GM18508 (cell line): ENCODE measurements around the gene SYTL1.

Source experiments
- ATAC-seq: cut with Tn5 transposase; IDR thresholded peaks from one replicate; pipeline ENCODE4 v1.9.1; 2021; ENCODE audit warnings: moderate number of reproducible peaks; ENCODE audit not compliant: insufficient read depth, unreplicated experiment

The SYTL1 gene

DNA sequence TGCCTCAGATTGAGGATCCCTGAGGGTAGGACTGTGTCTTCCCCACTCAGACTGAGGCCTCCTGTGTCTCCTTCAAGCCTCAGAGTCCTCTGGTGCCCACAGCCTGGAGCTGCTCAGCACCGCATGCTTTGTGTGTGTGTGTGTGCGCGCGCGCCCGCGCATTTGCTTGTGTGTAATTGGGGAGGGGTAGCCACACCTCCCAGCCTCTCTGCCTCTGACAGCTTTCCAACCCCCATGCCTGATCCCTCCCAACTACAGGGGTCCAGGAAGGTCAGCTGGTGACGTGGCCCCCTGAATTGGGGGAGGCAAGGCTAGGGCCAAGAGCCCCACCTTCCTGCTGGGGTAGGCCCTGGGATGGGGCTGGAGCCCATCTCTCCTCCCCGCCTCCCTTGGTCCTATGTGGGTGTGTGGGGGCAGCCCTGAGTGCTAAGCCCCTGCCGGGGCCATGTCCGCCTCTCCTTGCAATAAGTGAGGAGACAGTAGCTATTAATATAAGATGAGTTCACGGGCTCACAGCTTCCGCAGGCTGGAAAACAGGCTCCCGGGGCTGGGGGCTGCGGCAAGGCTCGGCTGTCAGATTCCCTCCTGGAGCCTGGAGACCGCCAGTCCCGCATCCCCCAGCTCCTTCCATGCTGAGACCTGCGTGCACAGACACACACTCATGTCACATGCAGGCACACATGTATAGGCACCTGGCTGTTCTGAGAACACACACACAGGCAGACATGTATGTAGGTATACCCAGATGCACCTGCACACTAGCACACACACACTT, 57.6 kb downstream of the SYTL1 start:
- ATAC-seq: no peak

DNA sequence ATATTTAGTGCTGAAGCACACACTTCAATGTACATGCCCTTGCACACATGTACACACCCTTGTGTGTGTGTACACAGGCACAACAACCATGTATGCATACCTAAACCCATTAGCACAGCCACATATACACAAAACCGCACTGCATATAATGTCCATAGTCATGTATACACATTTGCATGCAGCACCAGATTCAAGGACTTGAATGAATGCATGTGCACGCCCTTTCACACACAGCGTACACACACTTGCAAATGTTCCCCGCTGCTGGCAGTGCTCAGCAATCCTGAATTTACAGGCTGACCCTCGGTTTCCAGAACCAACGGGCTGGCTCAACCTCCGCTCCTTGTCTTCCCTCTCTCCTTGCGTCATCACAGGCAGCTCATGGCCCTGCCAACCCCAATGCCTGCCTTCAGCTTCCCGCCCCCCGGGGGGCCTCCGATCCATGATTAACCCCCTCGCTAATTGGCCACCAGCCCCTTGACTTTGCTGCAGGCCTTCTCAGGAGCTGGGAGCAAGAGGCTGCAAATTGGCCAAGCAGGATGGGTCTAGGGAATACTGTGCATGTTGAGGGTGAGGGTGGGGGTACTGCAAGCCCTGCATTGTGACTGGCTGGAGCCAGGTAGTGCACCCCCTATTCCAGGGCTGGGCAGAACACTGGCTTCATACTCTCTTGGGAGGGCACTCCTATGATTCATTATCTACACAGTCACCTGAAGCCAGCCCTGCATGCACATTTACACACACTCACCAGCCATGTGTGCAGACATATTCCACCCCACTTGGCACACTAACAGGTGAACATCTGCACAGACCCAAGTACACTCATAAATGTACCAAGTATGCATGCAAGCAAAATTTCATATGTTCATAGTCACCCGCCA, 58.5 kb downstream of the SYTL1 start:
- no peak for ATAC-seq

DNA sequence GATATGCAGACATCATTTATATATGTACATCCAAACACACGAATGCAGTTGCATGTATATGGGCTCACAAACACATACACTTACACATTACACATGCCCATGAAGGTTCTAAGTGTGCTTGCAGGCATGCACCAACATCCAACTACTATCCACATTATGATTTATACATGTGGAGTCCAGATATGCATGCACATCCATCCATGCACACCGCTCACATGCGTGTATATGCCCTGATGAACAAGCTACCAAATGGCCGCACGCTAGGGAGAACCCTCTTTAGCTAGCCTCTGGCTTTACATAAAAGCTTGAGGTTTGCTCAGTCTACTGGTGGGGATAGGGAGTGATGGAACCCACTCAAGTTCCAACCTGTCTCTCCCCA, 59.1 kb downstream of the SYTL1 start:
- no peak for ATAC-seq

DNA sequence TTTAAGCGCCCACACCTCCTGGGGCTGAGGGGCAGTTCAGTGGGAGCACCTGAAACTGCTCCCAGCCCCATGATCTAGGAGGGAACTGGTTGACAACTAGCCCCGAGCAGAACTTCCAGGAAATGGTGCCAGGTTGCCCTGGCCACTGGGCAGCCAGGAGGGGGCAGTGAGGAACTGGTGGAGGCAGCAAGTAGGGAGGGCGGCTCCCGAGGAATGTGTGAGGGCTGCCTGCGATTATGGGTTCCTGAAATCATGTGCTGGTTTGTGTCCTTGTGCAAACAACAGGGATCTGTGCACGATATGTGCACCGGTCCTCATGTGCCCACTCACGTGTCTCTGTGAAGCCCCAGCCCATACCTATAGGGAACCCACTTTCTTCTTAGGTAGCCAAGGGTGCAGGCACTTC, 60.5 kb downstream of the SYTL1 start:
- no peak for ATAC-seq

DNA sequence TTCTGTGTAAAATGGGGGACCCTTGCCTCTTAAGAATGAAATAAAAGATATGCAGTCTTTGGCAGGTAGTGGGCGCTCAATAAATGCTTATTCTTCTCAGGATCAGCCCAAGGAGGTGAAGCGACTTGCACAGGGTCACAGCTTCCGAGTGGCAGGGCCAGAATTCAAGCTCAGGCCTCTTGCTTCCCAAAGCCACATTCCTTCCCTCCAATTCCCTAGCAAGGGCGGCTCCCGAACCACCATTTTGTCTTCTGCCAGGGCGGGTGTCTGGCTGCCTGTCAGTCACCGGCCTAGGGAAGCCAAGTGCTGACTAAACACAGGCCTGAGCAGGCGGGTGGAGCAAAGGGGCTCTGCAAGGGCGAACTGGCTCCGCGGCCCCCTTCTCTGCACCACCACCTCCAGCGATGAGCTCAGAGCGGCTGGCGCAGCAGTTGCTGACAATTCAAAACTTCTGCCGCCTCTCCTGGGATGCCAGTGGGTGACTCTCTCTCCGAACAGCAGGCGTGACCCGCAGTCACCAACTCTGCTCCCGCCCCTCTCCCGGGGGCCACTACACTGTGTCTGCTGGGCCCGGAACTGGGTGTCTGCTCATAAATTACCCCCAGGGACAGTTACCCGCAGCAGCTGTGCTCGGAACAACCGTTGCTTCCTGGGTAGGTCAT, 61.4 kb downstream of the SYTL1 start:
- no peak for ATAC-seq
